Medulla oblongata (tissue), 1 donor: Measurements from ENCODE around the gene NHSL2.

Experiments used
- DNase-seq: peaks from one replicate; pipeline ENCODE4 v3.0.0-alpha.2; 2015; ENCODE audit errors: extremely low spot score

Gene NHSL2

GRCh38 chrX:72107320-72107719 is 196.7 kb downstream of the NHSL2 start:
- DNase-seq = no peak

GRCh38 chrX:72107841-72108595 is 197.4 kb downstream of the NHSL2 start:
- no peak for DNase-seq

GRCh38 chrX:72108666-72109065 is 198.0 kb downstream of the NHSL2 start:
- DNase-seq = no peak

GRCh38 chrX:72110051-72110875 is 199.6 kb downstream of the NHSL2 start:
- DNase-seq = no peak

- DNase-seq = no peak
Measured at GRCh38 chrX:72110876-72111708, 200.4 kb downstream of the NHSL2 start.

GRCh38 chrX:72113461-72113860 is 202.8 kb downstream of the NHSL2 start:
- no peak for DNase-seq

- no peak for DNase-seq
Measured at GRCh38 chrX:72114306-72114705, 203.7 kb downstream of the NHSL2 start.

- no peak for DNase-seq
Measured at GRCh38 chrX:72114807-72115206, 204.2 kb downstream of the NHSL2 start.

GRCh38 chrX:72115380-72115779 is 204.7 kb downstream of the NHSL2 start:
- DNase-seq = no peak

GRCh38 chrX:72117636-72118210 is 207.1 kb downstream of the NHSL2 start:
- DNase-seq = no peak

GRCh38 chrX:72120837-72121236 is 210.2 kb downstream of the NHSL2 start:
- DNase-seq = peak; percentile 14

GRCh38 chrX:72121383-72121782 is 210.7 kb downstream of the NHSL2 start:
- DNase-seq = peak; percentile 56

GRCh38 chrX:72122621-72123337 is 212.1 kb downstream of the NHSL2 start:
- no peak for DNase-seq

- no peak for DNase-seq
Measured at GRCh38 chrX:72123471-72124185, 213.0 kb downstream of the NHSL2 start.

- DNase-seq = no peak
Measured at GRCh38 chrX:72124540-72125201, 214.0 kb downstream of the NHSL2 start.

GRCh38 chrX:72125331-72126047 is 214.8 kb downstream of the NHSL2 start:
- DNase-seq = no peak

GRCh38 chrX:72126048-72126415 is 215.4 kb downstream of the NHSL2 start:
- no peak for DNase-seq

- peak; percentile 79 for DNase-seq
Measured at GRCh38 chrX:72126539-72127140, 216.0 kb downstream of the NHSL2 start.

- no peak for DNase-seq
Measured at GRCh38 chrX:72127332-72127731, 216.7 kb downstream of the NHSL2 start.
